Measurements from ENCODE around the gene HTR1A. TPM values are rescaled to one million over a fixed set of nuclear protein-coding genes. Genes with fewer than 3 reads are reported as not detected.

Gene HTR1A
- total RNA-seq, 1 donor from 2014 or later = 1.1 TPM

DNA sequence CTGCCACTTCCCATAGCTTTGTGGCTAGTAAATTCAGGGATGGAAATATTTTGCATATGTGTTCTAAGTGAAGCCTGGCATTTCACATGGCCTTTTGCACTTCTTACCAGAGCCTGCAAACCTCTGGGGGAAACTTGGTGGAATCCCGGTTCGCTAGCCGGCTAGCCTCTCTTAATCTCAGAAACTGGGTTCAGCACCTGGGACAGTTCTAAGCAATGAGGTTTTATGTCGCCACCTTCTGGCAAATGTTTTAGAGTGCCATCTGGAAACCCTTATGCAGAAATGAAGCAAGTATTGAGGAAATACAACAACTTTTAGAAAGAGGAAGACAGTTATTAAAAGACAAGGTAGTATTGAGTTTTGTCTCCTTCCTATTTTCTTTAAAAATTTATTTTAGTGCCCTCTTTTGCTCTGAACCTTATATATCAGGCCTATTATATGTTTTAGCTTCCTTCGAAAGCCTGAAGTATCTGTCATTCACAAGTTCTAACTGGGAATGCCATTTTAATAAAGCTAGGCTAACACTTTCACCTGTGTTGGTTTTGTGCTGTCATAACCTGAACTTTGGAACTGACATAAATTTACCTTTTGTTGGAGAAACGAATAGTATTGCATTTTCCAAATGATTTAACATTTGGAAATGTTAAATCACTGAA, 963 bp upstream of the HTR1A start:
- no peak for DNase-seq (ENCODE audit: extremely low spot score, unreplicated experiment)
- H3K9me3 Mint-ChIP-seq = no peaks in the 10 kb centered on the region
- TF ChIP-seq, protein P1, sequence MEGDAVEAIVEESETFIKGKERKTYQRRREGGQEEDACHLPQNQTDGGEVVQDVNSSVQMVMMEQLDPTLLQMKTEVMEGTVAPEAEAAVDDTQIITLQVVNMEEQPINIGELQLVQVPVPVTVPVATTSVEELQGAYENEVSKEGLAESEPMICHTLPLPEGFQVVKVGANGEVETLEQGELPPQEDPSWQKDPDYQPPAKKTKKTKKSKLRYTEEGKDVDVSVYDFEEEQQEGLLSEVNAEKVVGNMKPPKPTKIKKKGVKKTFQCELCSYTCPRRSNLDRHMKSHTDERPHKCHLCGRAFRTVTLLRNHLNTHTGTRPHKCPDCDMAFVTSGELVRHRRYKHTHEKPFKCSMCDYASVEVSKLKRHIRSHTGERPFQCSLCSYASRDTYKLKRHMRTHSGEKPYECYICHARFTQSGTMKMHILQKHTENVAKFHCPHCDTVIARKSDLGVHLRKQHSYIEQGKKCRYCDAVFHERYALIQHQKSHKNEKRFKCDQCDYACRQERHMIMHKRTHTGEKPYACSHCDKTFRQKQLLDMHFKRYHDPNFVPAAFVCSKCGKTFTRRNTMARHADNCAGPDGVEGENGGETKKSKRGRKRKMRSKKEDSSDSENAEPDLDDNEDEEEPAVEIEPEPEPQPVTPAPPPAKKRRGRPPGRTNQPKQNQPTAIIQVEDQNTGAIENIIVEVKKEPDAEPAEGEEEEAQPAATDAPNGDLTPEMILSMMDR (conservative IDR thresholded peaks at IDR 0.05) = peak; percentile 86
- no peak overlapping the region for H3K27ac Mint-ChIP-seq
- H3K36me3 Mint-ChIP-seq = no peaks in the 10 kb centered on the region
- H3K4me3 Mint-ChIP-seq = peak overlapping the region; percentile 58
- H3K4me1 Mint-ChIP-seq (ENCODE audit: unreplicated experiment) = peaks cover 4% of the 10 kb centered on the region
- H3K27me3 Mint-ChIP-seq = peaks cover 50% of the 10 kb centered on the region

DNA sequence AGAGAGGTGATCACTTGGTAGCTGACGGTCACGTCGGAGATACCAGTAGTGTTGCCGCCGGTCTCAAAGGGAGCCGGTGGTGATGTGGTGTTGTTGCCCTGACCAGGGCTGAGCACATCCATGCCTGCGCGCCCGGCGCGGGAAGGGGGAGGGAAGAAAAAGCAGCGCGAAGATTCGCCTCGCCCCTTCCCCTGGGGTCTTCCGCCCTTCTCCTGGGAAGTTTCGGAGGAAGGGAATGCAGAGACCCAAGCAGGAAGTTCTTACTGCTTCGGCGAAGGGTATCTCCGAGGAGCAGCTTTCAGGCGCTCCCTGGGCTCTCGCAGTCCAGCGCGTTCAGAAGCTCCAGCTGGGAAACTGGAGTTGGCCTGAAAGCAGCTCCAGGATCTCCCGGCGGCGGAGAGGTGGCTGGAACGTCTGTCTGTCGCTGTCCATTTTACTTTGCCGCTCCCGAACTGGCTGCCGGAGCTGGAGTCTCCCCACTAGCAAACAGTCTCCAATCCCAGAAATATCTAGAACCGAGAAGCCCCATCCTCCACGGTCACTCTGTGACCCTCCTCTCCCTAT, 565 bp downstream of the HTR1A start:
- peak overlapping the region; percentile 58 for H3K4me3 Mint-ChIP-seq
- no peaks in the 10 kb centered on the region for H3K36me3 Mint-ChIP-seq
- peaks cover 4% of the 10 kb centered on the region for H3K4me1 Mint-ChIP-seq (ENCODE audit: unreplicated experiment)
- DNase-seq (ENCODE audit: extremely low spot score, unreplicated experiment) = no peak
- H3K27me3 Mint-ChIP-seq = peaks cover 63% of the 10 kb centered on the region
- H3K9me3 Mint-ChIP-seq = no peaks in the 10 kb centered on the region
- no peak overlapping the region for H3K27ac Mint-ChIP-seq
- TF ChIP-seq, protein P1 (conservative IDR thresholded peaks at IDR 0.05) = no peak

DNA sequence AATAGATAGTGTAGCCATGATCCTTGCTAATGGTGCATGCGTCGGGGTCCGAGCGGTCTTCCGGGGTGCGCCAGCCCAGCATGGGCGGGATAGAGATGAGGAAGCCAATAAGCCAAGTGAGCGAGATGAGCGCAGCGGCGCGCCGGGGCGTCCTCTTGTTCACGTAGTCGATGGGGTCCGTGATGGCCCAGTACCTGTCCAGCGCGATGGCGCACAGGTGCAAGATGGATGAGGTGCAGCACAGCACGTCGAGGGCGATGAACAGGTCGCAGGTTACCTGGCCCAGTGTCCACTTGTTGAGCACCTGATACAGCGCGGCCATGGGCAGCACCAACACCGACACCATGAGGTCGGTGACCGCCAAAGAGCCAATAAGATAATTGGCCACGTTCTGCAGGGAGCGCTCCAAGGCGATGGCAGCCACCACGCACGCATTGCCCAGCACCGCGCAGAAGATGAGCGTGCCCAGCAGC, 1.1 kb downstream of the HTR1A start:
- TF ChIP-seq, protein P1 (conservative IDR thresholded peaks at IDR 0.05) = no peak
- DNase-seq (ENCODE audit: extremely low spot score, unreplicated experiment) = no peak
- peaks cover 64% of the 10 kb centered on the region for H3K27me3 Mint-ChIP-seq
- peak overlapping the region; percentile 80 for H3K4me3 Mint-ChIP-seq
- no peaks in the 10 kb centered on the region for H3K9me3 Mint-ChIP-seq
- no peaks in the 10 kb centered on the region for H3K36me3 Mint-ChIP-seq
- H3K4me1 Mint-ChIP-seq (ENCODE audit: unreplicated experiment) = peaks cover 4% of the 10 kb centered on the region
- H3K27ac Mint-ChIP-seq = no peak overlapping the region

DNA sequence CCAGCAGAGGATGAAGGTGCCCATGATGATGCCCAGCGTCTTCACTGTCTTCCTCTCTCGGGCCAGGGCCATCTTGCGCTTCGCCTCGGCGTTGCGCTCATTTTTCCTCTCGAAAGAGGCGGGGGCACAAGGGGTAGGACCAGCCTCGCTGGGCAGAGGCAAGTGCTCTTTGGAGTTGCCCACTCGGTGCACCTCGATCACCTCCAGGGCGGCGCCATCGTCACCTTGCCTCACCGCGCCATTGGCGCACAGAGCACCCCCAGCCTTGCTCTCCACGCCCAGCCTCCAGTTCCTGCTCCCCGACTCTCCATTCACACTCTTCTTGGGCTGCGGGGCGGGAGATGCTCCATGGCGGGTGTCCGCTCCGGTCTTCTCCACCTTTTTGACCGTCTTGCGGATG, 1.6 kb downstream of the HTR1A start:
- TF ChIP-seq, protein P1 (conservative IDR thresholded peaks at IDR 0.05) = no peak
- peaks cover 4% of the 10 kb centered on the region for H3K4me1 Mint-ChIP-seq (ENCODE audit: unreplicated experiment)

DNA sequence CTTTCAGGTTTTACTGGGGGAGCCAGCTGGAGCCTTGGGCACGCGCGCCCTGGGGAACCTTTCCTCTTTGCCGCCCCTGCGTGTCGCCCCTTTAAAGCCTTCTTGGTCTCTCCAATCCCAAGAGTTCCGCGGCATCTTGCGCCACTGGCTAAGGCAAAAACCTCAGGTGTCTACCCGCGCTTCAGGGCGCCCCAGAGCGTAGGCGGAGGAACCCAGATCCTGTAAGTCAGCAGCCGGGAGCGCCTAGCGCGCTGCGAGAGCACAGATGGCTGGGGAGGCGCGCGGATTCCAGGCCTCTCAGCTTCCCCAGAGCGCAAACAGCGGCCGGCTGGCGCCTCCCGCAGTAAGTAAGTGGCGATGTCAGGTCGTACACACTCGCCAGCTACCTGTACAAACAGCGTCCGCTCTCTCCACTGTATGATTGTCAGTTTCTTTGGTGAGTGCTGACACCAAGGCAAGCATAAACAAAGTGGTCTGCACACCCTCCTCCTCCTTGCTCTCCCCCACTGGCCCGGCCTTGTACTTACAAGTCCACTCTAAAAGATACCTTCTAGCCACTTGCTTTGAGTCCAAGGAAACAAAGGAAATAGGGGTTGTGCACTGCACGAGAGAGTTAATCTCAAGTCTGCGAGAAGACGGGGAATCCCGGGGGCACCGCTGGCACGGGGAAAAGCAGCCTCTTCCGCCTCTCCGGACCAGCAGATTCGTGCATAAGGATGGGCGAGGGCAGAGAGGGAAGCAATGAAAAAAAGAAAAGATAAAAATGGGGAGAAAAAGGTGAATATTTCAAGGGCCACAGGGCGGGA, 2.9 kb downstream of the HTR1A start:
- H3K4me1 Mint-ChIP-seq (ENCODE audit: unreplicated experiment) = peaks cover 4% of the 10 kb centered on the region
- H3K27me3 Mint-ChIP-seq = peaks cover 71% of the 10 kb centered on the region
- no peaks in the 10 kb centered on the region for H3K36me3 Mint-ChIP-seq
- DNase-seq (ENCODE audit: extremely low spot score, unreplicated experiment) = peak; percentile 71
- no peak overlapping the region for H3K27ac Mint-ChIP-seq
- peak overlapping the region; percentile 80 for H3K4me3 Mint-ChIP-seq
- no peaks in the 10 kb centered on the region for H3K9me3 Mint-ChIP-seq
- TF ChIP-seq, protein P1 (conservative IDR thresholded peaks at IDR 0.05) = peak; percentile 72

More for the DNA sequence above, 1.6 kb downstream of the HTR1A start:
- H3K36me3 Mint-ChIP-seq = no peaks in the 10 kb centered on the region
- no peak overlapping the region for H3K27ac Mint-ChIP-seq
- H3K9me3 Mint-ChIP-seq = no peaks in the 10 kb centered on the region
- no peak for DNase-seq (ENCODE audit: extremely low spot score, unreplicated experiment)
- peaks cover 67% of the 10 kb centered on the region for H3K27me3 Mint-ChIP-seq
- peak overlapping the region; percentile 80 for H3K4me3 Mint-ChIP-seq

Measured in type B pancreatic cell (in vitro differentiated cells).